CD4-positive, alpha-beta T cell treated with Interleukin-2 at 100 ng/mL for 4 hours (primary cell): ENCODE measurements around the gene PRTN3.
A peak's percentile ranks its signal among the peaks of the same experiment; 100 is the strongest.
"Not testable (repeated sequence)": the region's sequence is repeated elsewhere in the genome, so short reads cannot be mapped to it uniquely, and the experiment has no call there.

ENCODE experiments used
- DNase-seq: peaks from one replicate; pipeline ENCODE4 v3.0.0-alpha.2; 2020; ENCODE audit warnings: low spot score

Gene PRTN3

DNA sequence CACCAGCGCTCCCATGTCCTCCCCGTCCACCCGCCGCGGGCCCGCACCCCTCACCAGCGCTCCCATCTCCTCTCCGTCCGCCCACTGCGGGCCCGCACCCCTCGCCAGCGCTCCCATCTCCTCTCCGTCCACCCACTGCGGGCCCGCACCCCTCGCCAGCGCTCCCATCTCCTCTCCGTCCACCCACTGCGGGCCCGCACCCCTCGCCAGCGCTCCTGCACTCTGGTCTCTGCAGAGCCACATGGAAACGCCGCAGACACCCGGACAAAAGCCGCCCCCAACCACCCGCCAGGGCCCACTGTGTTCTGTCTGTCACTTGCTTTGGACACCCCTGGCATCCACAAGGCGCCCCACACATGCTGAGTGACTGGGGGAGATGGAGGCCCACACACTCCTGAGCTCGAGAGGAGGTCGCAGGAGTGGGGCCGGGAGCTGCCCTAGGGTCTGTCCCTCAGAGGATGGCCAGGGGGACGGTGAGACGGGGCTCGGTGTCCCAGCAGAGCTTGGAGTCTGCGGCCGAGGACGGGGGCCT is 26.0 kb downstream of the PRTN3 start:
- no peak for DNase-seq

DNA sequence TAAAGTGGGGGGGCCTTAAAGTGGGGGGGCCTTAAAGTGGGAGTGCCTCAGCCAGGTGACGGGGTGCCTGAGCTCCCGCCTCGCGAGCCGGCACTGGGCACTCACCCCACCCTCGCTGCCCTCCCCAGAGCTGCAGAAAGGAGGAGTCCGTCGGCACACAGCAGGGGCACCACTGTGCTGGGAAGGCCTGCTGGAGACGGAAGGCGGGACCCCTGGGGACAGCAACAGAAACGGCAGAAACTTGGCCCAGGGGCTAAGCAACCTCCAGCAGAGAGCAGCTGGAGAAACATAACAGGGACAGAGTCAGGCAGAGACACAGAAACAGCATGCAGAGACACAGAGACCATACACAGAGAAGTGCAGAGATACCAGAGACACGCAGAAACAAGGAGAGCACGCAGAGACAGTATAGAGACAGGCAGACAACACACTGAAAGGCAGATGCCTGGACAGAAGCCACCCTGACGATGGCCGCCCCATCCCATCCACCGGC is 26.5 kb downstream of the PRTN3 start:
- DNase-seq, result no peak

DNA sequence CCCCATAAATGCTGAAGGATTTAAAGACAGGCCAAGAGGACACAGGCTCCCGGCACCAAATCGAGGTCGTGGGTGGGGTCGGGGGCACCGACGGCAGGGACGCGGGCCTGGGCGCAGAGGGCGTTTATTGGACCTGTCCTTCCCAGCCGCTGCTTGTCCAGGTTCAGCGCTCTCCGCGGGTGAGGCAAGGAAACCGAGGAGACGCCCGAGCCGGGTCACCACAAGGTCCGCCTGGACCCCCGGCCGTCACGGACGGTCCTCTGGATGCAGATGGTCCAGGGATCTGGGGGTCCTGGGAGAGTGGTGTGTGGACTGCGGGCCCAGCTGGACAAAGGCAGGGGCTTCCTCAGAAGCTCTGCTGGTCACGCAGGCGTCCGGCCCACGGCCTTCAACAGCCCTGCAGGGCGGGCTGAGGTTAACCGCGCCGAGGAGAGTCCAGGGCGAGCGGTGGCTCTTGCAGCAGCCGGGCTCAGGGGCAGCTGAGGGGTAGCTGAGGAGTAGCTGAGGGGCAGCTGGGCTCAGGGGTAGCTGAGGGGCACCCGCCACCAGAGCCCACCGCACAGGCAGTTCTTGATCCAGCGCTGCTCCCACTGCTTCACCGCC is 27.2 kb downstream of the PRTN3 start:
- DNase-seq, result no peak

DNA sequence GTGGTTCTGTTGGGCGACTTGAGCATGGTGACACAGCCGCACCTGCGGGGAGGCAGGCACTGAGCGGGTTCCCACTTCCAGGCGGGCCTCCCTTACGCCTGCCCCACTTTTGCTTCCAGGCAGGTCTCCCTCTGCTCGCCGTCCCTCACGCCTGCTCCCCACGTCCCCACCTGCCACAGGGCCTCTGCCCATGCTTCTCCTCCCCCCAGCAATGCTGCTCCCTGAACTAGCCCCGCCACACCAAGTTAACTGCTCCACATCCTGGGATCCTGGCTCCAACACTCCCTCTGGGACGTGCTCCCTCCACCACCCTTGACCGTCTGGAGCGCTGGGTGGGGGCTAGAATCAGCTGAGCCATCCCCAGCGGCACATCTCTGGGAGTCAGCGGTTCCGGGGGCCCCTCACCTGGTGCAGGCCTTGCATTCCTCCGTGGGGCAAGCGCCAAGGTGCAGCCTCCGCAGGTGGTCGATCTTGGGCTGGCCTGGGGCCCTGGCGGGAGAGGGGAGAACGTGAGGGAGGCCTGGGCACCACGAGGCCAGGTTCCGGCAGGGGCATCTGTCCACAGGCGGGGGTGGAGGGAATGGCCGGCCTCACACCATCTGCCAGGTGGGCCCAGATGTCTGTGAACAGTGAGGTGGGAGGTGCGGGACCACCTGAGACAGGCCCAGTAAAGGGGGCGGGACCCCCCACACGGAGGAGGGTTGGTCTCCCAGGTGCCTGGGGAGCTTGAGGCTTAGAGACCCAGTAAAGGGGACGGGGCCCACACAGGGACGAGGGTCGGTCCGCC is 27.9 kb downstream of the PRTN3 start:
- DNase-seq, result no peak

DNA sequence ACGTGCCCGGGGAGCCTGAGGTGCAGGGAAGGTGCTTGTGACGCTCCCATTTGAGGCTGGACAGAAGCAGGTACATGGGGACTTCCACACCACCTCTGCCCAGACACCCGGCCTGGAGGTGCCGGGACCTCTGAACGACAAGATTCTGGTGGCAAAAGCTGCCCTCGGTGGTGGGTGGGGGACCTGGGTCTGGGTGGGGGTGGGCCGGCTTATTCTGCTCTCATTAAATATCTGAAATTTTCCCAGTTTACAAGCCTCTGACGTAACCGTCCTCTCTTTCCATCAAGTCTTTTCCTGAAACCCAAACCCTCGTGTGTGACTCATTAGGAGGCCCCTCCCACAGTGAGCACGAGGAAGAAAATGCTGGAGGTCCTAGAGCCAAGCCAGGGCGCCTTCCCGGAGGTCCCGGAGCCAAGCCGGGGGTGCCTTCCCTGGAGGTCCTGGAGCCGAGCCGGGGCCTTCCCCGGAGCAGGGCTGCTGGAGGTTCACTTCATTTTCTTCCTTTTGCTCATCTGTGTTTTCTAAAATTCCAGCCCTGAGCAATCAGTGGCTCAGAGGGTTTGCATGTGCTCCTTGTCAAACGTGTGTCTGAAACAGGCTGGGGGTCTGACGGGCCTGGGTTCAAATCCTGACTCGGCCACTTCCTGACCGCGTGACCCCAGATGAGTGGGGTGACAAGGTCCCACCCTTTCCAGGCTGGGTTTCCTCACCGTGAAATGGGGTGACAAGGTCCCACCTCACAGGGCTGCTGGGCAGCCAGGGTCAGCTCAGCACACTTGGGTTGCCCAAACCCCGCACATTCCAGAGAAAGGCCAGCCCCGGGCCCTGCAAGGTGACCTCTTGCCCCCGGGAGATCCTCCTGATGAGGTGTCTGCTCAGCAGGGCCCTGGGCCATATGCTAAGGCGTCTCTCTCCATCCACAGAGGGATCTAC is 28.7 kb downstream of the PRTN3 start:
- no peak for DNase-seq

DNA sequence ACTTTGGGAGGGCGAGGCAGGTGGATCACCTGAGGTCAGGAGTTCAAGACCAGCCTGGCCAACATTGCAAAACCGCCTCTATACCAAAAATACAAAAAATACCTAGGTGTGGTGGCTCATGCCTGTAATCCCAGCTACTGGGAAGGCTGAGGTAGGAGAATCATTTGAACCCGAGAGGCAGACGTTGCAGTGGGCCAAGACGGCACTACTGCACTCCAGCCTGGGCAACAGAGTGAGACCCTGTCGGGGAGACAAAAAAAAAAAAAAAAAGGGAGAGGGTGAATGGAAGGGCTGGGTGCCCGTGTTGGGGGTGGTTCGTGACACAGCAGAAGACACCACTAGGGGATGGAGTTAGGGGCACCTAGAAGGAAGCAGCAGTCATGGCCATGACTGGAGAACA is 29.5 kb downstream of the PRTN3 start:
- DNase-seq, result no peak

DNA sequence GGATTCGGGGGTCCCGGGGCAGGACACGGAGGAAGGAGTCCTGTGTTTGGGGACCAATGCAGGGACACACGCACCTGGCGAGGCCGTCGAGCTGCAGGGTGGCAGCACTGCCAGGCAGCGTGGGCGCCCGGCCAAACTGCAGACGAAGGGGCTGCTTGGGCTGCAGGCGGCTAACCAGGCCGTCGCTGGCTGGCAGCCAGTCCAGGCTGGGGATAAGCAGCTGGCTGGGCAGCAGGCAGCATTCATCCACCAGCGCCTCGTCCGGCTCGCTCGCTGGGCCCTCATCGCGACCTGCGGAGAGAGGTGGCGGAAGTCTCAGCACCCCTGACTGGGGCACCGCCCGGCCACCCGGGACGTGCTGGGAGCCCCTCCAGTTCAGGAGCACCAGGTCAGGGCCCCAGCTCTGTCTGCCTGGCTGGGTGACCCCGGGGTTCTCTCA is 30.2 kb downstream of the PRTN3 start:
- DNase-seq, result no peak

DNA sequence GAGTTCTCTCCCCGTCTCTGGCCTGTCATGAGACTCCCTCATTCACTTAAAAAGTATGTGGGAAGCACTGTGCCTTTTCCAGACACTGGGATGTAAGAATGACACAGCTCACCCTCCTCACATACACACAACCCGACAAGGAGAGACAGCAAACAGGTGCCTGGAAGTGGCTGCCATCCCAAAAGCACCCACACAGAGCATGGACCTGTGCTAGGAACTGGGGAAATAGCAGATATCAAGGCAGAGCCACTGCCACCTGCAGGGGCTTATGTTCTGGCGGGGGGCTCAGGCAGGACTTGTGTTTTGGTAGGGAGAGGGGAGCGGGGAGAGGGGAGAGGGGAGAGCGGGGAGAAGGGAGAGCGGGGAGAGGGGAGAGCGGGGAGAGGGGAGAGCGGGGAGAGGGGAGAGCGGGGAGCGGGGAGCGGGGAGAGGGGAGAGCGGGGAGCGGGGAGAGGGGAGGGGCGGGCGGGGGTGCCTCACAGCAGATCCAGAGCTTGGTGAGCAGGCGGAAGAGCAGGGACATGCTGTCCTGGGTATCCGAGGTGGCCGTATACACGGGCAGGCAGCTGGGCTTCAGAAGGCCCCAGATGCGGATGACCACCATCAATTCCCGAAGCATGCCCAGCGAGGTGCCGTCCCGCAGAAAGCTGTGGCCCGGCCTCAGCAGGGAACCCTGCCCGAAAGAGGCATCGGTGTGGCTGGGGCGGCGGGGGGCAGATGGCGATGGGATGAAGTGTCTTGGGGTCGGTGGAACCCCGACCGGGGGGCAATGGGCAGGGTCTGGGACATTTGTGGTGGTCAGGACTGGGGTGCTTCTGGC is 30.9 kb downstream of the PRTN3 start:
- no peak for DNase-seq

DNA sequence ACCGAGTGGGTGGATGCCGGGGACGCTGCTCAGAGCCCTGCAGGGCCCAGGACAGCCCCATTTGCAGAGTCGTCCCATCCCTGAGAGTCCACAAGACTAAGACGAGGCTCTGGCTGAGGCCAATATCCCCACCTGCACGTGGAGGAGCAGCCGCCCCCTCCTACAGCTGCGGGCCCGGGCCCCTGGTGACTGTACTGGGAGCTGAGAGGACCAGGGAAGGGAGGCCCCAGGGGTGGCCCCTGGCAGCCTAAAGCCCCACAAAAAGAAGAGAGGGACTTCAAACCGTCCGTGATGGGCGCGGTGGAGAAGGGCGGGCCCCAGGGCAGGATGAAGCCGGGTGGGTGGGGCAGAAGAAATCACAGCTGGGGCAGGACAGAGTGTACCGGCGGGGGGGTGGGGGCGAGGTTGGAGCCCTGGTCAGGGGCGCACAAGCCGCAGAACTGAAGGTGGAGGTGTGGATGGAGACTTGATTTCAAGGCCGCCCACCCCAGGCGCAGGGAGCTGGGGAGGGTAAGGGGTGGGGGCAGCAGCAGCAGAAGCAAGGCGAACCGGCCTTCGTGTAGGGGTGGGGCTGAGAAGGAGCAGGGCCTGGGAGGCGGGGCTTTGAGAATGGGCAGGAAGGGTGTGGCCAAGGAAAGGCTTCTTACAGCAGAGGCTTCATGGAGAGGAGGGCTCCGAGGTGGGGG is 31.6 kb downstream of the PRTN3 start:
- DNase-seq, result peak; percentile 82

DNA sequence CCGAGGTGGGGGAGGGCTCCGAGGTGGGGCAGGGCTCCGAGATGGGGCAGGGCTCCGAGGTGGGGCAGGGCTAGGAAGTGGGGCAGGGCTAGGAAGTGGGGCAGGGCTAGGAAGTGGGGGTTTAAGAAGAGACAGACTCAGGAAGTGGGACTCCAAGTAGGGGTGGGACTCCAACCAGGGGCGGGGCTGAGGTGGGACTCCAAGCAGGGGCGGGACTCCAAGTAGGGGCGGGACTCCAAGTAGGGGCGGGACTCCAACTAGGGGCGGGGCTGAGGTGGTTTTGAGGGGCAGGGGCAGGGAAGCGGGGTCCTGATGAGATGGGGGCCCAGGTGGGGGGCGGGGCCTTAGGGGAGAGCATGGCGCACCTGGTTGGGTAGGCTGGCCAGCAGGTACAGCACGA is 32.3 kb downstream of the PRTN3 start:
- DNase-seq, result peak; percentile 79

DNA sequence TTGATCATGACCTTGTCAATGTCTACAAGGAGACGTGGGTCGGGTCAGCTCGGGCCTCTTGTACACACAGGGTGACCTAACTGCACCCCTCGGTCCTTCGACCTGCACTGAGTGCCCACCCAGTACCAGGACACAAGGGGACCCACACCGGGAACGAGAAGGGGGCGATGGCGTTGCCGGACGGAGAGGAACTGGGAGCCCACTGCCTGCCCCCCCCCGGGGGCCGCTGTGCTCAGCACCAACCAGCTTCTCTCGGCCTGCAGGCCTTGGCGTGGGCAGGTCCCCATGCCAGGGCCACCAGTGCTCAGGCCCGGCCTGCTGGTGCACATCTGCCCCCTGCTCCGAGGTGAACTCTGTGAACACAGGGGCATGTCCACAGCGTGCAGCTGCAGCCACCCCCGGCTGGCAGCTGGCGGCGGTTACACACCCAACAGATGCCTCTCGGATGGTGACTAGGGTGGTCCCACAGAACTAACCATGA is 32.8 kb downstream of the PRTN3 start:
- no peak for DNase-seq

DNA sequence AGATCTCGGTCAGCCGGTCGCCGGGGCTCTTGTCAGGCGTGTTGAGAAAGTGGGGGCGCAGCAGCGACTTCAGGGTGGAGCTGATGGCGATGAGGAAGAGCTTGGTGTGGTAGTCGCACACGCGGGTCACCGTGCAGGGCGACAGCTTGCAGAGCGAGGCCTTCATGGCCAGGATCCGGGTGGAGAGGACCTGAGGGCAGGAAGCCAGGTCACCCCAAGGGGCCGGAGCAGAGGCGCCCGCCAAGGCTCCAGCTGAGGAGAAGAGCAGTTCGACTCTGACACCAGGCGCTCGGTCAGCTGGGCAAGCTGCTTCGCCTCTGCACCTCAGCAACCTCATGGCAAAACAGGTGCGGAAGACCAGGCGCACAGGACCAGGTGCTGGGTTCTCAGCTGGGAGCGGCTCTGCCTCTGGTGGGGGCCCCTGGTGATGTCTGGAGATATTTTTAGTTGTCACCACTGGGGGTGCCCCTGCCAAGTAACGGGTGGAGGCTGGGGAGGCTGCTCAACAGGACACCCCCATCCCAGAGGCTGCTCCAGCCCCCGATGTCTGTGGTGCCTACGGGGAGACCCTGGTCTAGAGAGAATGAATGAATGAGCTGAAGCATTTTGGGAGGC is 34.6 kb downstream of the PRTN3 start:
- no peak for DNase-seq

DNA sequence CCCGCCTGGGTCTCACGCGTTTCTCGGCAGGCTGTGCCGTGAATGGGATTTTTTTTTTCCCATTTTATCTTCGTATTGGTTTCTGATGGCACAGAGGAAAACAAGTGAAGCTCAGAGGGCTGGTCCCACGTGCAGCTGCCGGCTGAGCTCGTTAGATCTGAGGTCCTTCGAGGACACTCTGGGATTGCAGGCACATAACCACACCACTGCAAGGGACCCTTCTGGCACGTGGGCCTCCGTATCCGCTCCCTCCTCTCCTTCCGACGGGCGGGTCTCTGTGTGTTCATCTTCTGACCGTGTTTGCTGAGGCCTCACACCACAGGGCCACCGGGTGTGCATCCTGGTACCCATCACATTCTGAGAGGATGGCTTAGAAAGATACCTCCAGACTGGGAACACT is 35.3 kb downstream of the PRTN3 start:
- DNase-seq, result no peak

DNA sequence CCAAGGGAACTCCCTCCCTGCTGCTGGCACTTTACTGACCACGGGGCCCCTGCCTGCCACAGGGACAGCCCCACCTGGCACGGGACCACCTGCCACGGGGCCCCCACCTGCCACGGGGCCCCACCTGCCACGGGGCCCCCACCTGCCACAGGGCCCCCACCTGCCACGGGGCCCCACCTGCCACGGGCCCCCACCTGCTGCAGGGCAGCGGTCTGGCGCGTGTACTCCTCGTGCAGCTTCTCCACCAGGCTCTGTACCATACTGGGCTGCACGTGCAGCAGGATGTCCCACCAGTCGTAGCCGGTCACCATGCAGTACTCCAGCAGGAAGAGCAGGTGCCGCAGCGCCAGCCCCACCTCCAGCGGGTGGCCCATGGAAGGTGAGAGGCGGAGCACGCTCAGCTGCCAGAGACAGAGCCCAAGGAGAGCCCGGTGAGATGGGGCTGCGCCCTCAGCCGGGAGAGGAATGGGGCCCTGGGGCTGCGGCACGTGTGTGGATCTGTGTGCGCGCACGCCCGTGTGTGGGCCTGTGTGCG is 36.0 kb downstream of the PRTN3 start:
- DNase-seq, result no peak

DNA sequence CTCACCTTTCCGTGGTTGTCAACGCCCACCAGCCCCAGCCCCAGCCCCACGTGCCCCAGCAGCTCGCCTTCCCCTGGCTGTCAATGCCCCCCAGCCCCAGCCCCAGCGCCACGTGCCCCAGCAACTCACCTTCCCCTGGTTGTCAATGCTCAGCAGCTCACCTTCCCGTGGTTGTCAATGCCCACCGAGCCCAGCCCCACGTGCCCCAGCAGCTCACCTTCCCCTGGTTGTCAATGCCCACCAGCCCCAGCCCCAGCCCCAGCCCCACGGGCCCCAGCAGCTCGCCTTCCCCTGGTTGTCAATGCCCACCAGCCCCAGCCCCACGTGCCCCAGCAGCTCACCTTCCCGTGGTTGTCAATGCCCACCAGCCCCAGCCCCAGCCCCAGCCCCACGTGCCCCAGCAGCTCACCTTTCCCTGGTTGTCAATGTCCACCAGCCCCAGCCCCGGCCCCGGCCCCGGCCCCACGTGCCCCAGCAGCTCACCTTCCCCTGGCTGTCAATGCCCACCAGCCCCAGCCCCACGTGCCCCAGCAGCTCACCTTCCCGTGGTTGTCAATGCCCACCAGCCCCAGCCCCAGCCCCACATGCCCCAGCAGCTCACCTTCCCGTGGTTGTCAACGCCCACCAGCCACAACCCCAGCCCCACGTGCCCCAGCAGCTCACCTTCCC is 37.3 kb downstream of the PRTN3 start:
- DNase-seq, result not testable (repeated sequence)

DNA sequence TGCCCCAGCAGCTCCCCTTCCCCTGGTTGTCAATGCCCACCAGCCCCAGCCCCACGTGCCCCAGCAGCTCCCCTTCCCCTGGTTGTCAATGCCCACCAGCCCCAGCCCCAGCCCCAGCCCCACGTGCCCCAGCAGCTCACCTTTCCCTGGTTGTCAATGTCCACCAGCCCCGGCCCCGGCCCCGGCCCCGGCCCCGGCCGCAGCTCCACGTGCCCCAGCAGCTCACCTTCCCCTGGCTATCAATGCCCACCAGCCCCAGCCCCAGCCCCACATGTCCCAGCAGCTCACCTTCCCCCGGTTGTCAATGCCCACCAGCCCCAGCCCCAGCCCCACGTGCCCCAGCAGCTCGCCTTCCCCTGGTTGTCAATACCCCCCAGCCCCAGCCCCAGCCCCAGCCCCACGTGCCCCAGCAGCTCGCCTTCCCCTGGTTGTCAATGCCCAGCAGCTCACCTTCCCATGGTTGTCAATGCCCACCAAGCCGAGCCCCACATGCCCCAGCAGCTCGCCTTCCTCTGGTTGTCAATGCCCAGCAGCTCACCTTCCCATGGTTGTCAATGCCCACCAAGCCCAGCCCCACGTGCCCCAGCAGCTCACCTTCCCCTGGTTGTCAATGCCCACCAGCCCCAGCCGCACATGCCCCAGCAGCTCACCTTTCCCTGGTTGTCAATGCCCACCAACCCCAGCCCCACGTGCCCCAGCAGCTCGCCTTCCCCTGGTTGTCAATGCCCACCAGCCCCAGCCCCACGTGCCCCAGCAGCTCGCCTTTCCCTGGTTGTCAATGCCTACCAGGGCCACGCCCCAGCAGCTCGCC is 38.2 kb downstream of the PRTN3 start:
- DNase-seq, result not testable (repeated sequence)

DNA sequence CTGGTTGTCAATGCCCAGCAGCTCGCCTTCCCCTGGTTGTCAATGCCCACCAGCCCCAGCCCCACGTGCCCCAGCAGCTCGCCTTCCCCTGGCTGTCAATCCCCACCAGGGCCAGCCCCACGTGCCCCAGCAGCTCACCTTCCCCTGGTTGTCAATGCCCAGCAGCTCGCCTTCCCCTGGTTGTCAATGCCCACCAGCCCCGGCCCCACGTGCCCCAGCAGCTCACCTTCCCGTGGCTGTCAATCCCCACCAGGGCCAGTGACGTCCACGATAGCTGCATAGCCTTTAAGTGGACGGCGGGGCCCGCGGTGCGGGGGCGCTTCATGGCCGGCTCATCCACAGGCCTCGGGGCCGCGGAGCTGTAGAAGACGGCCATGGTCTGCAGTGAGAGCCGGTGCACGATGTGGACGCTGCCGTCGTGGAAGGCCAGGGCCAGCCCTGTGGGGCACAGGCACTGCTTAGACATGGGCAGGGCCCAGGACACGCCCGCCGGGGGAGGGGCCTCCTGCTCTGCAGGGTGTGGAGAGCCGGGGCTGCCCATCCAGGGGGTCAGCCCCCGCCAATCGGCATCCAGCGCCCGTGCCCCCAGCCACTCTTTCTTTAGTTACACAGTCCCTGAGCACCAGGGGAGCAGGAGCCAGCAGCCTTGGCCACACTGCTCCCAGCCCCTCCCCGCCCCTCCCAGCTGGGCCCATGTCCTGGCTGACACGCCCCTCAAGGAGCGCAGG is 39.1 kb downstream of the PRTN3 start:
- DNase-seq, result no peak
